Daoy (cell line): ENCODE data around the gene C14orf132. TPM values are rescaled to one million over a fixed set of nuclear protein-coding genes. Genes with fewer than 3 reads are reported as not detected.
"Not testable (repeated sequence)": the region's sequence is repeated elsewhere in the genome, so short reads cannot be mapped to it uniquely, and the experiment has no call there.

Experiments used
- DNase-seq: peaks from one replicate; pipeline ENCODE4 v3.0.0-alpha.2; 2015; ENCODE audit warnings: low read depth
- total RNA-seq: library from RNA; depleted of rRNA; stranded (reverse); fragments of >200 nt; shearing (Covaris generic); gene quantifications from 2 replicates; pipeline ENCODE4 v1.2.3, GENCODE V29; 2014; rRNA removed

The C14orf132 gene
- total RNA-seq: 3.7 and 5.9 TPM in 2 replicates

GRCh38 chr14:96038920-96039632 is at the start of gene C14orf132:
Gene C14orf132, plus strand, starts transcription at chr14:96039362. Its CDS starts 139 bp downstream, at chr14:96039501.
- DNase-seq: peak; percentile 81

GRCh38 chr14:95993768-95994592 is 45.2 kb upstream of the C14orf132 start:
- peak; percentile 58 for DNase-seq

- DNase-seq: no peak
Measured at GRCh38 chr14:95994593-95994928, 44.6 kb upstream of the C14orf132 start.

- peak; percentile 21 for DNase-seq
Measured at GRCh38 chr14:95998656-95999055, 40.5 kb upstream of the C14orf132 start.

GRCh38 chr14:96001866-96002497 is 37.2 kb upstream of the C14orf132 start:
- peak; percentile 48 for DNase-seq

GRCh38 chr14:96002498-96002884 is 36.7 kb upstream of the C14orf132 start:
- no peak for DNase-seq

- DNase-seq: no peak
Measured at GRCh38 chr14:96011131-96011530, 28.0 kb upstream of the C14orf132 start.

GRCh38 chr14:96011607-96012006 is 27.6 kb upstream of the C14orf132 start:
- no peak for DNase-seq

- DNase-seq: not testable (repeated sequence)
Measured at GRCh38 chr14:96012757-96013156, 26.4 kb upstream of the C14orf132 start.

- no peak for DNase-seq
Measured at GRCh38 chr14:96014176-96014575, 25.0 kb upstream of the C14orf132 start.

GRCh38 chr14:96016501-96017160 is 22.5 kb upstream of the C14orf132 start:
- DNase-seq: no peak

GRCh38 chr14:96017882-96018281 is 21.3 kb upstream of the C14orf132 start:
- DNase-seq: no peak

- DNase-seq: no peak
Measured at GRCh38 chr14:96027431-96028355, 11.5 kb upstream of the C14orf132 start.

GRCh38 chr14:96029089-96029645 is 10.0 kb upstream of the C14orf132 start:
- no peak for DNase-seq

- DNase-seq: no peak
Measured at GRCh38 chr14:96030108-96030760, 8.9 kb upstream of the C14orf132 start.

- no peak for DNase-seq
Measured at GRCh38 chr14:96031691-96032090, 7.5 kb upstream of the C14orf132 start.

- no peak for DNase-seq
Measured at GRCh38 chr14:96035456-96035855, 3.7 kb upstream of the C14orf132 start.

GRCh38 chr14:96037891-96038557 is 1.1 kb upstream of the C14orf132 start:
- DNase-seq: peak; percentile 80

- peak; percentile 33 for DNase-seq
Measured at GRCh38 chr14:96038558-96038919, 623 bp upstream of the C14orf132 start.
